Neural cell (in vitro differentiated cells): ENCODE results near the gene MYCT1. TPM values are rescaled to one million over a fixed set of nuclear protein-coding genes. Genes with fewer than 3 reads are reported as not detected.

Experiments used
- H2AFZ ChIP-seq: fragments of 200-600, 300-800 bp; sonication (generic), shearing (Covaris generic); 2 replicates; pipeline ENCODE4 v1.6.0; 2014; ENCODE audit warnings: low read depth, mild to moderate bottlenecking, antibody characterized with exemption, low read length, moderate library complexity
- H3F3A ChIP-seq: fragments of 200-600 bp; shearing (Covaris generic); 2 replicates; pipeline ENCODE4 v1.6.1; 2016; ENCODE audit warnings: mild to moderate bottlenecking, moderate library complexity, mixed read lengths, antibody characterized with exemption, low read length; ENCODE audit not compliant: insufficient read depth, poor library complexity, severe bottlenecking
- H3K27ac ChIP-seq: fragments of 200-600, 300-800 bp; sonication (generic), shearing (Covaris generic); 2 replicates; pipeline ENCODE4 v1.5.1; 2014; ENCODE audit warnings: mild to moderate bottlenecking, low read length, moderate library complexity
- H3K27me3 ChIP-seq: fragments of 300-800, 200-600 bp; sonication (generic), shearing (Covaris generic); 2 replicates; pipeline ENCODE4 v1.6.0; 2014; ENCODE audit warnings: mild to moderate bottlenecking, low read depth, low read length, moderate library complexity; ENCODE audit not compliant: insufficient read depth
- H3K36me3 ChIP-seq: fragments of 300-800, 200-600 bp; sonication (generic), shearing (Covaris generic); 2 replicates; pipeline ENCODE4 v1.5.1; 2014; ENCODE audit warnings: mild to moderate bottlenecking, antibody characterized with exemption, low read length, moderate library complexity; ENCODE audit not compliant: insufficient read depth
- H3K4me2 ChIP-seq: fragments of 300-800, 200-600 bp; sonication (generic), shearing (Covaris generic); 2 replicates; pipeline ENCODE4 v1.6.0; 2014; ENCODE audit warnings: mild to moderate bottlenecking, low read length
- H3K4me3 ChIP-seq: fragments of 300-800, 200-600 bp; sonication (generic), shearing (Covaris generic); 2 replicates; pipeline ENCODE4 v1.5.1; 2014; ENCODE audit warnings: mild to moderate bottlenecking, low read length, moderate library complexity
- H3K79me2 ChIP-seq: fragments of 200-600 bp; shearing (Covaris generic); replicated peaks from 2 replicates; pipeline ENCODE4 v1.6.0; 2014; ENCODE audit warnings: mild to moderate bottlenecking, low read length, moderate library complexity; ENCODE audit not compliant: insufficient read depth
- H3K9ac ChIP-seq: fragments of 300-800, 200-600 bp; sonication (generic), shearing (Covaris generic); 2 replicates; pipeline ENCODE4 v1.6.1; 2016; ENCODE audit warnings: mild to moderate bottlenecking, low read length, mixed read lengths
- H3K9me2 ChIP-seq: fragments of 200-600 bp; shearing (Covaris generic); 2 replicates; pipeline ENCODE4 v1.6.1; 2016; ENCODE audit warnings: mild to moderate bottlenecking, low read length, mixed read lengths; ENCODE audit not compliant: insufficient read depth
- H3K9me3 ChIP-seq: fragments of 200-600, 300-800 bp; sonication (generic), shearing (Covaris generic); 2 replicates; pipeline ENCODE4 v1.6.1; 2016; ENCODE audit warnings: mild to moderate bottlenecking, mixed run types, low read length, moderate library complexity, mixed read lengths
- H4K20me1 ChIP-seq: fragments of 200-600 bp; shearing (Covaris generic); 2 replicates; pipeline ENCODE4 v1.6.1; 2016; ENCODE audit warnings: mild to moderate bottlenecking, mixed run types; ENCODE audit not compliant: insufficient read depth
- EZH2 ChIP-seq: fragments of 200-600, 300-800 bp; shearing (Covaris generic), sonication (generic); IDR thresholded peaks from 2 replicates; pipeline ENCODE4 v1.6.1; 2014; ENCODE audit warnings: antibody characterized with exemption, low read length, borderline replicate concordance, mild to moderate bottlenecking; ENCODE audit not compliant: insufficient read depth, poor library complexity, severe bottlenecking
- MXI1 ChIP-seq: fragments of 450-650 bp; conservative IDR thresholded peaks from 2 replicates; pipeline ENCODE4 v1.6.1; 2014; ENCODE audit warnings: antibody characterized with exemption, mild to moderate bottlenecking; ENCODE audit not compliant: poor library complexity, severe bottlenecking
- RAD21 ChIP-seq: fragments of 450-650 bp; conservative IDR thresholded peaks from 2 replicates; pipeline ENCODE4 v1.6.1; 2014; ENCODE audit warnings: antibody characterized with exemption, mild to moderate bottlenecking, moderate library complexity
- REST ChIP-seq: IDR thresholded peaks from 2 replicates; pipeline ENCODE4 v1.6.1; 2012; ENCODE audit warnings: borderline replicate concordance
- SMC3 ChIP-seq: fragments of 450-650 bp; conservative IDR thresholded peaks from 2 replicates; pipeline ENCODE4 v1.6.1; 2014; ENCODE audit warnings: antibody characterized with exemption, mild to moderate bottlenecking, moderate library complexity; ENCODE audit not compliant: poor library complexity
- TAF1 ChIP-seq: IDR thresholded peaks from 2 replicates; pipeline ENCODE4 v1.6.1; 2012; ENCODE audit warnings: low read depth
- polyA plus RNA-seq: library from polyadenylated mRNA; depleted of rRNA; stranded (reverse); fragments of >200 nt; gene quantifications from 2 replicates; pipeline ENCODE4 v1.2.3, GENCODE V29; 2014

MYCT1 gene
- polyA plus RNA-seq, 1 donor from 2014 or later: not detected

- no peaks in the 10 kb centered on the region for H3K79me2 ChIP-seq
- no peaks in the 10 kb centered on the region for H3K27me3 ChIP-seq
- no peaks in the 10 kb centered on the region for H3K9me3 ChIP-seq
- H3K4me3 ChIP-seq: no peak overlapping the region
- TF ChIP-seq RAD21 (no peak), REST (no peak), MXI1 (no peak), EZH2 (no peak), TAF1 (no peak), SMC3 (no peak)
- no peak overlapping the region for H2AFZ ChIP-seq
- no peak overlapping the region for H3K27ac ChIP-seq
- H4K20me1 ChIP-seq: no peaks in the 10 kb centered on the region
- no peaks in the 10 kb centered on the region for H3K36me3 ChIP-seq
- no peak overlapping the region for H3K9ac ChIP-seq
- no peaks in the 10 kb centered on the region for H3K9me2 ChIP-seq
- H3K4me2 ChIP-seq: no peak overlapping the region
- no peaks in the 10 kb centered on the region for H3F3A ChIP-seq
Measured at GRCh38 chr6:152749336-152749735, 51.6 kb downstream of the MYCT1 start.

GRCh38 chr6:152750694-152751093, 53.0 kb downstream of the MYCT1 start, which contains the start of gene VIP:
Gene VIP, plus strand, starts transcription at chr6:152750797. Its CDS starts 1,381 bp downstream, at chr6:152752178.
- H4K20me1 ChIP-seq: no peaks in the 10 kb centered on the region
- H3K9ac ChIP-seq: no peak within 1 kb of the TSS
- no peaks in the 10 kb centered on the region for H3F3A ChIP-seq
- no peak within 1 kb of the TSS for H3K27ac ChIP-seq
- no peaks in the 10 kb centered on the region for H3K27me3 ChIP-seq
- H3K9me3 ChIP-seq: no peaks in the 10 kb centered on the region
- H2AFZ ChIP-seq: no peak within 1 kb of the TSS
- no peak within 1 kb of the TSS for H3K4me3 ChIP-seq
- no peaks in the 10 kb centered on the region for H3K9me2 ChIP-seq
- H3K36me3 ChIP-seq: no peaks in the 10 kb centered on the region
- H3K4me2 ChIP-seq: no peak within 1 kb of the TSS
- TF ChIP-seq SMC3: no peak
- TF ChIP-seq REST: peak; percentile 38
- no peaks in the 10 kb centered on the region for H3K79me2 ChIP-seq

GRCh38 chr6:152765331-152765730, 67.6 kb downstream of the MYCT1 start:
- TF ChIP-seq REST: no peak
- Histone ChIP-seq H3K79me2 (no peaks in the 10 kb centered on the region), H3K4me2 (no peak overlapping the region), H3K27ac (no peak overlapping the region), H3K9ac (no peak overlapping the region), H4K20me1 (no peaks in the 10 kb centered on the region), H3K9me2 (no peaks in the 10 kb centered on the region), H2AFZ (no peak overlapping the region), H3K27me3 (no peaks in the 10 kb centered on the region), H3K9me3 (no peaks in the 10 kb centered on the region), H3K36me3 (no peaks in the 10 kb centered on the region), H3K4me3 (no peak overlapping the region), H3F3A (no peaks in the 10 kb centered on the region)
